AG20443 (cell line): Measurements from ENCODE around the gene ANXA4.
A peak's percentile ranks its signal among the peaks of the same experiment; 100 is the strongest.
"Not testable (repeated sequence)": the region's sequence is repeated elsewhere in the genome, so short reads cannot be mapped to it uniquely, and the experiment has no call there.

Experiments
- DNase-seq: peaks from one replicate; pipeline ENCODE4 v3.0.0; 2012; ENCODE audit warnings: low spot score, mixed read lengths

ANXA4 gene

GRCh38 chr2:69810550-69810949 is 68.6 kb downstream of the ANXA4 start:
- DNase-seq, result no peak

- DNase-seq, result no peak
Observed at GRCh38 chr2:69811018-69811417, 69.1 kb downstream of the ANXA4 start.

GRCh38 chr2:69811591-69811990 is 69.7 kb downstream of the ANXA4 start:
- DNase-seq, result no peak

GRCh38 chr2:69815717-69816116 is 73.8 kb downstream of the ANXA4 start:
- DNase-seq, result no peak

GRCh38 chr2:69816923-69817542 is 75.1 kb downstream of the ANXA4 start:
- DNase-seq, result peak; percentile 63

- no peak for DNase-seq
Observed at GRCh38 chr2:69817729-69818501, 76.0 kb downstream of the ANXA4 start.

- no peak for DNase-seq
Observed at GRCh38 chr2:69827796-69828540, 86.0 kb downstream of the ANXA4 start.

- DNase-seq, result no peak
Observed at GRCh38 chr2:69828938-69829255, 87.0 kb downstream of the ANXA4 start.

GRCh38 chr2:69829256-69830044 is 87.5 kb downstream of the ANXA4 start, which contains the start of gene GMCL1:
TSS of gene GMCL1 (plus strand) at chr2:69829660. CDS start at chr2:69829893, 233 bp downstream.
- peak; percentile 99 for DNase-seq

- peak; percentile 45 for DNase-seq
Observed at GRCh38 chr2:69830045-69830905, 88.3 kb downstream of the ANXA4 start.

GRCh38 chr2:69830906-69831241 is 88.9 kb downstream of the ANXA4 start:
- not testable (repeated sequence) for DNase-seq

- no peak for DNase-seq
Observed at GRCh38 chr2:69831354-69831905, 89.5 kb downstream of the ANXA4 start.

GRCh38 chr2:69833752-69834151 is 91.8 kb downstream of the ANXA4 start:
- DNase-seq, result no peak

GRCh38 chr2:69835666-69836065 is 93.7 kb downstream of the ANXA4 start:
- DNase-seq, result no peak

GRCh38 chr2:69836316-69836715 is 94.4 kb downstream of the ANXA4 start:
- no peak for DNase-seq

GRCh38 chr2:69837533-69837932 is 95.6 kb downstream of the ANXA4 start:
- no peak for DNase-seq

GRCh38 chr2:69843993-69844392 is 102.1 kb downstream of the ANXA4 start:
- no peak for DNase-seq

GRCh38 chr2:69844560-69844959 is 102.6 kb downstream of the ANXA4 start:
- DNase-seq, result no peak

GRCh38 chr2:69846182-69847067 is 104.5 kb downstream of the ANXA4 start:
- no peak for DNase-seq
